ENCODE measurements around the gene TEAD3. TPM values are rescaled to one million over a fixed set of nuclear protein-coding genes. Genes with fewer than 3 reads are reported as not detected.

The TEAD3 gene
- total and polyA plus RNA-seq, 2 experiments from 2014 or later: 15.0 to 26.5 TPM

- TF ChIP-seq REST (IDR thresholded peaks at IDR 0.05; ENCODE audit: unreplicated experiment) (no peak), EZH2phosphoT487 (IDR thresholded peaks at IDR 0.05; ENCODE audit: unreplicated experiment) (no peak), ETS1 (IDR thresholded peaks at IDR 0.05) (no peak)
Measured at GRCh38 chr6:35487658-35488516, 9.0 kb downstream of the TEAD3 start (continued).

- peak overlapping the region; percentile 23; the same call in 1 of the 2 replicates for H2AFZ ChIP-seq
- H3K27ac ChIP-seq (ENCODE audit: low read depth): peak overlapping the region; percentile 100
- DNase-seq (ENCODE audit: low spot score): peak; percentile 94
- 0 out of 2 replicates have a peak, but pooled peaks cover 5% of the 10 kb centered on the region for H3K36me3 ChIP-seq (ENCODE audit: insufficient read depth)
- Mint-ChIP-seq H3K27me3 (ENCODE audit: insufficient read depth, low read depth, poor library complexity) (peaks cover 29% of the 10 kb centered on the region), H3K4me3 (peak overlapping the region; percentile 70), H3K9me3 (no peaks in the 10 kb centered on the region), H3K4me1 (peaks cover 54% of the 10 kb centered on the region), H3K36me3 (ENCODE audit: low read depth) (peaks cover 15% of the 10 kb centered on the region), H3K27ac (peak overlapping the region; percentile 99)
- peak overlapping the region; percentile 72 for H3K4me3 ChIP-seq
- H3K79me2 ChIP-seq (replicated peaks; ENCODE audit: insufficient read depth): peaks cover 39% of the 10 kb centered on the region
- TF ChIP-seq CREB1 (CRISPR knock-in tag; IDR thresholded peaks at IDR 0.05; ENCODE audit: low read depth) (peak; percentile 95), ETS1 (IDR thresholded peaks at IDR 0.05) (no peak), POLR2AphosphoS5 (IDR thresholded peaks at IDR 0.05; ENCODE audit: low read depth) (peak; percentile 63)
- peaks cover 65% of the 10 kb centered on the region for H3K4me1 ChIP-seq (ENCODE audit: insufficient read depth)
- H4K20me1 ChIP-seq (replicated peaks; ENCODE audit: insufficient read depth): 0 out of 2 replicates have a peak, but pooled peaks cover 3% of the 10 kb centered on the region
- no peaks in the 10 kb centered on the region for H3K27me3 ChIP-seq (ENCODE audit: insufficient read depth)
- H3K4me2 ChIP-seq: peak overlapping the region; percentile 98
- H3K9me2 ChIP-seq (ENCODE audit: insufficient read depth): no peaks in the 10 kb centered on the region
- peak; percentile 58 for ATAC-seq
- H3F3A ChIP-seq (replicated peaks; ENCODE audit: low read depth): peaks cover 27% of the 10 kb centered on the region
Measured at GRCh38 chr6:35486005-35486925, 10.6 kb downstream of the TEAD3 start.

Measured in GM23338 (cell line).